Amygdala (tissue), 56 donors: ENCODE results near the gene PLCL2.

Source experiments
- DNase-seq, 56 donors: peaks; one replicate each; lab custom pipeline; 2025; lab: John Stamatoyannopoulos, UW

PLCL2 gene

GRCh38 chr3:16888785-16889607 is 4.2 kb downstream of the PLCL2 start:
- DNase-seq: no peak

- no peak for DNase-seq
These were observed 6.0 kb downstream of the PLCL2 start for GRCh38 chr3:16890597-16891333.

GRCh38 chr3:16893618-16894200 is 9.0 kb downstream of the PLCL2 start:
- DNase-seq: no peak

GRCh38 chr3:16896094-16896627 is 11.4 kb downstream of the PLCL2 start:
- DNase-seq: no peak

- no peak for DNase-seq
These were observed 12.1 kb downstream of the PLCL2 start for GRCh38 chr3:16896820-16897219.

- DNase-seq: no peak
These were observed 12.6 kb downstream of the PLCL2 start for GRCh38 chr3:16897254-16897926.

- no peak for DNase-seq
These were observed 14.0 kb downstream of the PLCL2 start for GRCh38 chr3:16898595-16899395.

GRCh38 chr3:16899919-16900318 is 15.2 kb downstream of the PLCL2 start:
- no peak for DNase-seq

GRCh38 chr3:16900779-16901440 is 16.2 kb downstream of the PLCL2 start:
- no peak for DNase-seq

- no peak for DNase-seq
These were observed 20.0 kb downstream of the PLCL2 start for GRCh38 chr3:16904423-16905417.

- no peak for DNase-seq
These were observed 20.9 kb downstream of the PLCL2 start for GRCh38 chr3:16905704-16906103.

- no peak for DNase-seq
These were observed 21.9 kb downstream of the PLCL2 start for GRCh38 chr3:16906682-16907081.

GRCh38 chr3:16907243-16907642 is 22.5 kb downstream of the PLCL2 start:
- DNase-seq: no peak

- no peak for DNase-seq
These were observed 23.5 kb downstream of the PLCL2 start for GRCh38 chr3:16908016-16908807.

- DNase-seq: no peak
These were observed 24.1 kb downstream of the PLCL2 start for GRCh38 chr3:16908896-16909295.

GRCh38 chr3:16909802-16910201 is 25.0 kb downstream of the PLCL2 start:
- DNase-seq: no peak

- no peak for DNase-seq
These were observed 25.5 kb downstream of the PLCL2 start for GRCh38 chr3:16910207-16910606.
